AG10803 (cell line): ENCODE measurements around the gene SLC16A13.

ENCODE experiments used
- DNase-seq: peaks from one replicate; pipeline ENCODE4 v3.0.0; 2010; ENCODE audit warnings: low read depth
- H3K4me3 ChIP-seq: 2 replicates; pipeline ENCODE4 v1.5.1; 2011; ENCODE audit warnings: mild to moderate bottlenecking, low read length, control low read depth
- CTCF ChIP-seq: conservative IDR thresholded peaks from 2 replicates; pipeline ENCODE4 v1.5.1; 2011; ENCODE audit warnings: mild to moderate bottlenecking, low read length, control low read depth, inconsistent platforms

Gene SLC16A13

GRCh38 chr17:7014261-7014994 lies 21.4 kb upstream of the SLC16A13 start:
- peak; percentile 46 for TF ChIP-seq CTCF
- peak overlapping the region; percentile 96 for H3K4me3 ChIP-seq
- peak; percentile 98 for DNase-seq

GRCh38 chr17:7014995-7015958 lies 20.5 kb upstream of the SLC16A13 start:
- TF ChIP-seq CTCF = no peak
- DNase-seq = peak; percentile 59
- peak overlapping the region; percentile 86 for H3K4me3 ChIP-seq

GRCh38 chr17:7016418-7016817 lies 19.4 kb upstream of the SLC16A13 start:
- DNase-seq = no peak
- no peak overlapping the region for H3K4me3 ChIP-seq
- no peak for TF ChIP-seq CTCF

GRCh38 chr17:7016886-7017826 lies 18.7 kb upstream of the SLC16A13 start:
- no peak for DNase-seq
- TF ChIP-seq CTCF = no peak
- no peak overlapping the region for H3K4me3 ChIP-seq

GRCh38 chr17:7017827-7018200 lies 18.0 kb upstream of the SLC16A13 start:
- TF ChIP-seq CTCF = no peak

GRCh38 chr17:7018331-7018964 lies 17.4 kb upstream of the SLC16A13 start:
- TF ChIP-seq CTCF = no peak
- DNase-seq = peak; percentile 60
- H3K4me3 ChIP-seq = peak overlapping the region; percentile 60

More at GRCh38 chr17:7017827-7018200, 18.0 kb upstream of the SLC16A13 start:
- no peak overlapping the region; the same call in 1 of the 2 replicates for H3K4me3 ChIP-seq
- DNase-seq = no peak
